Vein endothelial cell (primary cell): ENCODE data around the gene MCF2L. TPM values are rescaled to one million over a fixed set of nuclear protein-coding genes. Genes with fewer than 3 reads are reported as not detected.

Experiments
- total RNA-seq: library from RNA; depleted of rRNA; stranded (reverse); fragments of >200 nt; gene quantifications from 2 replicates; pipeline ENCODE4 v1.2.3, GENCODE V29; 2012

MCF2L gene, protein sequence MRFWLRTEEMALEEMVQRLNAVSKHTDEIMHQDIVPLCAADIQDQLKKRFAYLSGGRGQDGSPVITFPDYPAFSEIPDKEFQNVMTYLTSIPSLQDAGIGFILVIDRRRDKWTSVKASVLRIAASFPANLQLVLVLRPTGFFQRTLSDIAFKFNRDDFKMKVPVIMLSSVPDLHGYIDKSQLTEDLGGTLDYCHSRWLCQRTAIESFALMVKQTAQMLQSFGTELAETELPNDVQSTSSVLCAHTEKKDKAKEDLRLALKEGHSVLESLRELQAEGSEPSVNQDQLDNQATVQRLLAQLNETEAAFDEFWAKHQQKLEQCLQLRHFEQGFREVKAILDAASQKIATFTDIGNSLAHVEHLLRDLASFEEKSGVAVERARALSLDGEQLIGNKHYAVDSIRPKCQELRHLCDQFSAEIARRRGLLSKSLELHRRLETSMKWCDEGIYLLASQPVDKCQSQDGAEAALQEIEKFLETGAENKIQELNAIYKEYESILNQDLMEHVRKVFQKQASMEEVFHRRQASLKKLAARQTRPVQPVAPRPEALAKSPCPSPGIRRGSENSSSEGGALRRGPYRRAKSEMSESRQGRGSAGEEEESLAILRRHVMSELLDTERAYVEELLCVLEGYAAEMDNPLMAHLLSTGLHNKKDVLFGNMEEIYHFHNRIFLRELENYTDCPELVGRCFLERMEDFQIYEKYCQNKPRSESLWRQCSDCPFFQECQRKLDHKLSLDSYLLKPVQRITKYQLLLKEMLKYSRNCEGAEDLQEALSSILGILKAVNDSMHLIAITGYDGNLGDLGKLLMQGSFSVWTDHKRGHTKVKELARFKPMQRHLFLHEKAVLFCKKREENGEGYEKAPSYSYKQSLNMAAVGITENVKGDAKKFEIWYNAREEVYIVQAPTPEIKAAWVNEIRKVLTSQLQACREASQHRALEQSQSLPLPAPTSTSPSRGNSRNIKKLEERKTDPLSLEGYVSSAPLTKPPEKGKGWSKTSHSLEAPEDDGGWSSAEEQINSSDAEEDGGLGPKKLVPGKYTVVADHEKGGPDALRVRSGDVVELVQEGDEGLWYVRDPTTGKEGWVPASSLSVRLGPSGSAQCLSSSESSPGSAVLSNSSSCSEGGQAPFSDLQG
- under 0.01 and 0.98 TPM in 2 replicates for total RNA-seq

DNA sequence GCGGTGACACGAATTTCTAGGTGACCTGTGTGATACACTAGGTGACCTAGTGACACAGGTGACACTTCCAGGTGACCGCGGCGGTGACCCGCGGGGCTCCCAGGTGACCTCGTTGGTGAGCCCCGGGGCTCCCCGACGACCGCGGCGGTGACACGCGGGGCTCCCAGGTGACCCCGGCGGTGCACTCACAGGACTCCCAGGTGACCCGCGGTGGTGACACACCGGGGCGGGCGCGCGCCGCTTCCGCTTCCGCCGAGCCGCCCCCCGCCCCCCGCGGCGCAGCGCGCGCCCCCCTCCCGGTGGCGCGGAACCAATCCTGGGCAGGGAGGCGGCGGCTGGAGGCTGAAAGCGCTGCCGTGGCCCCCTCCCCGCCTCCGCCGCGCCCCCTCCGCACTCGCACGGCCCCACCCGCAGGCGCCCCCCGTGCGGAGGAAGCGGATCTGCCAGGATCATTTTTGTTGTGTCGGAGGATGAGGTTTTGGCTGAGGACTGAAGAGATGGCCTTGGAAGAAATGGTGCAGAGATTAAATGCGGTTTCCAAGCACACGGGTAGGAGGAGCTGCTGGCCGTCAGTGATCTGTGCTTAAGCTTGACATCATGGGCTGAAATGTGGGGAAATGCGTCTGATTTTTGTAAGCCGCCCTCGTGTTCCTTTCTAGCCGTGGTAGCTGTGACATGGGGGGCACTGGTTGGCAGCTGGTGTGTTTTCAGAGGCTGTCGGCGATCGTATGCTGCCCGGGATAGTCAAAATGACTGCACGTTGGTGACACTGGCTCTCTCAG, at the start of gene MCF2L:
Gene MCF2L, plus strand, starts transcription at position 305 of the 782 bp plus-strand sequence. Its CDS starts 166 bp downstream, at position 471.

DNA sequence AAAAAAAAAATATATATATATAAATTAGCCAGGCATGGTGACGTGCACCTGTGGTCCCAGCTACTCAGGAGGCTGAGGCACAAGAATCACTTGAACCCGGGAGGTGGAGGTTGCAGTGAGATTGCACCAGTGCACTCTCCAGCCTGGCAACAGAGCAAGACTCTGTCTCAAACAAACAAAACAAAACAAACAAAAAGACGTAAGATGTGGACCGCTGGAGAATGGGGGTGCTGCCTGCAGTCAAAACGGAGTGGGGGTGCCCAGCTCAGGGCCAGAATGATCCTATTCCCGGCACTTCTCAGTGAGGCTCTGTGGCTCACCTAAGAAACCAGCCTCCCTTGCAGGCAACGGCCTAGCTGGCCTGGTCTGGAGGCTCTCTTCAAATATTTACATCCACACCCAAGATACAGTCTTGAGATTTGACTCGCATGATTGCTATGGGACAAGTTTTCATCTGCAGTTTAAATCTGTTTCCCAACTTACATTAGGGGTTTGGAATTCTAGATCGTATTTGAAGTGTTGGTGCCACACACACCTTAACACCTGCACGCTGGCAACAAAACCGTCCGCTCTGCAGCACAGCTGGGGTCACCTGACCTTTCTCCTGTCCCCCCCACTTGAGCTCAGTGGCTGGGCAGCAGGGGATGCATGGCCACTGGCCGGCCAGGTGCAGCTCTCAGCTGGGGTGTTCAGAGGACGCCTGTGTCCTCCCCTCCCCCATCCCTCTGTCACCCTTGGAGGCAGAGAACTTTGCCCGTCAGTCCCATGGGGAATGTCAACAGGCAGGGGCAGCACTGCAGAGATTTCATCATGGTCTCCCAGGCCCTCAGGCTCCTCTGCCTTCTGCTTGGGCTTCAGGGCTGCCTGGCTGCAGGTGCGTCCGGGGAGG, 136.3 kb downstream of the MCF2L start, which contains the start of gene F7:
Gene F7, plus strand, starts transcription at position 760 of the 889 bp plus-strand sequence. Its CDS starts 51 bp downstream, at position 811.

DNA sequence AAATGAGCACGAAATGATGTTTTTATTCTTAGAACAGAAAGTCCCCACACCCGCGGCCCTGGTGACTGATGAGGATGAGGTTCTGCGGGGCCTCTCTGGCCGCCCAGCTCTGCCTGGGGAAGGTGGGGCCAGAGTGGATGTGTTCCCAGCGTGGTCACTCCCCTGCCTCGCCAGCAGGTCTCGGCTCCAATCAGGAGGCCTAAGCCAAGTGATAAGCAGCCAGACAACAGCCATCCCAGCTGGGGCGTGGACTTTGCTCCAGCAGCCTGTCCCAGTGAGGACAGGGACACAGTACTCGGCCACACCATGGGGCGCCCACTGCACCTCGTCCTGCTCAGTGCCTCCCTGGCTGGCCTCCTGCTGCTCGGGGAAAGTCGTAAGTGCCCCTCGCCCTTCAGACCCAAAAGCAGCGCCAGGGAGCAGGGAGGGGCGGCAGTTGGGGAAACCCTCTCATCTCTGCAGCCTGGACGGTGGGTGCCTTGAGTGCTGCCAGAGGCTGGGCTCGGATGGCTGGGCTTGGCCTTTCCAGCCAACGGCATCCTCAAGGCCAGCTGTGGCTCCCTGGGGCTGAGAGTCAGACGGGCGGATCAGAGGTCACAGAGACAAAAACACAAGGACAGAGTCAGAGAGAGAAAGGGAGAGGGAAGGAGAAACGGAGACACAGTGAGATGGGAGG, 153.7 kb downstream of the MCF2L start, which contains the start of gene F10:
Gene F10, plus strand, starts transcription at position 250 of the 676 bp plus-strand sequence. Its CDS starts 57 bp downstream, at position 307.

Other genes with a start within 250 kb of the MCF2L start
- gene F7, start 136.6 kb downstream of the MCF2L start, total RNA-seq: not detected in 2 replicates
- gene F10, start 153.6 kb downstream of the MCF2L start, total RNA-seq: not detected in 2 replicates
- gene PROZ, start 189.4 kb downstream of the MCF2L start, total RNA-seq: not detected in 2 replicates
- gene PCID2, start 239.5 kb downstream of the MCF2L start, total RNA-seq: 48.0 and 48.6 TPM in 2 replicates
- gene CUL4A, start 240.4 kb downstream of the MCF2L start, total RNA-seq: 122 and 130 TPM in 2 replicates